Measurements from ENCODE around the gene PDE6G.
"Not testable (repeated sequence)": the region's sequence is repeated elsewhere in the genome, so short reads cannot be mapped to it uniquely, and the experiment has no call there.

Gene PDE6G

DNA sequence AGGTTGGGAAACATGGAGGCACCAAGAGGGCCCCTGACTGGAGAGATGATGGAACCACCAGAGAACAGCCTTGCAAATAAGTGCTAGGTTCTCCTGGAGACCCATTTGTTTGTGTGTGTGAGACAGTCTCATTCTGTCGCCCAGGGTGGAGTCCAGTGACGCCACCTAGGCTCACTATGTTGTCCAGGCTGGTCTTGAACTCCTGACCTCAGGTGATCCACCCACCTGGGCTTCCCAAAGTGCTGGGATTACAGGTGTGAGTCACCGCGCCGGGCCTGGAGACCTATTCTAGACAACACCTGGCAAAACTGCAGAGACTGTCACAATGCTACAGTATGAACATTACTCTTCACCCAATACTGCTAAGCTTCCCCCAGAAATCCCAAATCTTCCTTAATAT, 20.9 kb downstream of the PDE6G start:
- no peak for DNase-seq (ENCODE audit: low read depth)
- TF ChIP-seq, protein P1, sequence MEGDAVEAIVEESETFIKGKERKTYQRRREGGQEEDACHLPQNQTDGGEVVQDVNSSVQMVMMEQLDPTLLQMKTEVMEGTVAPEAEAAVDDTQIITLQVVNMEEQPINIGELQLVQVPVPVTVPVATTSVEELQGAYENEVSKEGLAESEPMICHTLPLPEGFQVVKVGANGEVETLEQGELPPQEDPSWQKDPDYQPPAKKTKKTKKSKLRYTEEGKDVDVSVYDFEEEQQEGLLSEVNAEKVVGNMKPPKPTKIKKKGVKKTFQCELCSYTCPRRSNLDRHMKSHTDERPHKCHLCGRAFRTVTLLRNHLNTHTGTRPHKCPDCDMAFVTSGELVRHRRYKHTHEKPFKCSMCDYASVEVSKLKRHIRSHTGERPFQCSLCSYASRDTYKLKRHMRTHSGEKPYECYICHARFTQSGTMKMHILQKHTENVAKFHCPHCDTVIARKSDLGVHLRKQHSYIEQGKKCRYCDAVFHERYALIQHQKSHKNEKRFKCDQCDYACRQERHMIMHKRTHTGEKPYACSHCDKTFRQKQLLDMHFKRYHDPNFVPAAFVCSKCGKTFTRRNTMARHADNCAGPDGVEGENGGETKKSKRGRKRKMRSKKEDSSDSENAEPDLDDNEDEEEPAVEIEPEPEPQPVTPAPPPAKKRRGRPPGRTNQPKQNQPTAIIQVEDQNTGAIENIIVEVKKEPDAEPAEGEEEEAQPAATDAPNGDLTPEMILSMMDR (conservative IDR thresholded peaks at IDR 0.05; ENCODE audit: low read depth, low read length) = no peak

DNA sequence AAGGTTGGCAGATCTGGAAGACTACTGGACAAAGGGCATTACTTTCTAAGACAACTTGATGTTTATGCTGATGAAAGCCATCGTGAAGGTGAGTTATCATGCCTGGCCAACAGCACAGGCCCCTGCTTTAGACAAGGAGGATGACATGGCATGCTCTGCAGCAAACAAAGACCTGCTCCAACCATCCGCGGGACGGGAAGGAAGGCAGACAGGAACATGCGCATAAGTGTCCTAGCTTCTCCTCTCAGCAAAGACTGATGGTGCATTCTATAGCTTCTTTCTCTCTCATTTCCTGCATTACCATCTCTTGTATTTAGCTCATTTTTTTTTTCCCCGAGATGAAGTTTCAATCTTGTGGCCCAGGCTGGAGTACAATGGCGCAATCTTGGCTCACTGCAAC, 24.9 kb downstream of the PDE6G start:
- TF ChIP-seq, protein P1 (conservative IDR thresholded peaks at IDR 0.05; ENCODE audit: low read depth, low read length) = no peak
- no peak for DNase-seq (ENCODE audit: low read depth)
- no peak overlapping the region for H3K4me3 ChIP-seq (ENCODE audit: low read length)

More for the DNA sequence above, 20.9 kb downstream of the PDE6G start:
- H3K4me3 ChIP-seq (ENCODE audit: low read length) = peak overlapping the region; percentile 94

DNA sequence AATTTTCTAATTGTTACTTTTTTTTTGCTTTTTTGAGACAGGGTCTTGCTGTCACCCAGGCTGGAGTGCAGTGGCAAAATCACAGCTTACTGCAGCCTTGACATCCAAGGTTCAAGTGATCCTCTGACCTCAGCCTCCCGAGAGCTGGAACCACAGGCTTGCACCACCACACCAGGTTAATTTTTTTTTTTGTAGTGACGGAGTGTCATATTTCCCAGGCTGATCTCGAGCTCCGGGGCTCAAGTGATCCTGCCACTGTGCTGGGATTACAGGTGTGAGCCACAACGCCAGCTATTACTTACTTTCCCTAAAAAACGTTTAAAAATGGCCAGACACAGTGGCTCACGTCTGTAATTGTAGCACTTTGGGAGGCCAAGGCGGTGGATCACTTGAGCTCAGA, 26.1 kb downstream of the PDE6G start:
- H3K4me3 ChIP-seq (ENCODE audit: low read length) = no peak overlapping the region
- no peak for DNase-seq (ENCODE audit: low read depth)
- TF ChIP-seq, protein P1 (conservative IDR thresholded peaks at IDR 0.05; ENCODE audit: low read depth, low read length) = no peak

DNA sequence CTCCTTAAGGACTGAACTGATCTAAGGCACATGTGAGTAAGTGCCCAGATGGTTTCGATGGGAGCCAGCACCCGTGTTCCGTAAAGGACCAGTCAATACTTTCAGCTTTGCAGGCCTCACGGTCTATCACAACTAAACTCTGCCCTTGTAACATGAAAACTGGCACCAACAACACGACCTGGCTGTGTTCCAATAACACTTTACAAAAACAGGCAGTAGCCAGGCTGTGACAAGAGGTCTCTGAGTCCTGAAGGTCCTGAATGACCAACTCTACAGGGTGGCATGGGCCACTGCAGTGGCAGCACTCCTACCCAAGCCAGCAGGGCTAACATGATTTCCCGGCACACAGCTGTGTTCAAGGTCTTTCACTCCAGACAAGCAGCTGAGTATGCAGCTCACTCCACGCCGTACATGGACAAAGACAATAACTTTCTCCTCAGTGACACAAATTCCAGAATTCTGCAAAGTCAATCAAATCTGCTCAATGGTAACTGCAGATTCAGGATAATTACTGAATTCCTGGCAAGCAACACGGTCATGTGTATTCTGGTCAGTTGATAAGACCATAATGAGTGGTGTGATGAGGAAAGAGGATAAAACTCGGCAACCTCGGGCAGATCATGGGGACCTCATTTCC, 34.7 kb downstream of the PDE6G start:
- peak; percentile 72 for DNase-seq (ENCODE audit: low read depth)
- TF ChIP-seq, protein P1 (conservative IDR thresholded peaks at IDR 0.05; ENCODE audit: low read depth, low read length) = no peak
- no peak overlapping the region for H3K4me3 ChIP-seq (ENCODE audit: low read length)

DNA sequence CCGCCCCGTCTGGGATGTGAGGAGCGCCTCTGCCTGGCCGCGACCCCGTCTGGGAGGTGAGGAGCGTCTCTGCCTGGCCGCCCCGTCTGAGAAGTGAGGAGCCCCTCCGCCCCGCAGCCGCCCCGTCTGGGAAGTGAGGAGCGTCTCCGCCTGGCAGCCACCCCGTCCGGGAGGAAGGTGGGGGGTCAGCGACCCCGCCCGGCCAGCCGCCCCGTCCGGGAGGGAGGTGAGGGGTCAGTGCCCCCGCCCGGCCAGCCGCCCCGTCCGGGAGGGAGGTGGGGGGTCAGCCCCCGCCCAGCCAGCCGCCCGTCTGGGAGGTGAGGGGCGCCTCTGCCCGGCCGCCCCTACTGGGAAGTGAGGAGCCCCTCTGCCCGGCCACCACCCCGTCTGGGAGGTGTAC, 38.0 kb downstream of the PDE6G start:
- not testable (repeated sequence) for DNase-seq (ENCODE audit: low read depth); H3K4me3 ChIP-seq (ENCODE audit: low read length)

DNA sequence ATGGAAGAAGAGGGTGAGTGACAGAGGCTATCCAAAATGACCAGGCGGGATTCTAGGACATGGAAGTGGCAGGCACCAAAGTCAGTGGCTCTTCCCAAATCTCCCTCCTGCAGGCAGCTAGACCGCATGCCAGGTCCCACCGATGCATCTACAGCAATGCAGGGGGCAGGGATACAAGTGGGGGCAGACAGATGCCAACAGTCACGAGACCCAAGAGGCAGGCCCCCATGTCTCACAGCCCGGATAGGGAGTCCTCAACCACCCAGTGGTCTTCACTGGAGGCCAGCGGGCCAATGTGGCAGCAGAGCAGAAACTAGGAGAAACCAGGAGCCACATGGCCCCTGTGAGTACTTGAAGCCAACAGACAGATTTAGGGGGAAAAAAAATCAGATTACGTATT, 39.5 kb downstream of the PDE6G start:
- TF ChIP-seq, protein P1 (conservative IDR thresholded peaks at IDR 0.05; ENCODE audit: low read depth, low read length) = no peak
- no peak for DNase-seq (ENCODE audit: low read depth)
- no peak overlapping the region for H3K4me3 ChIP-seq (ENCODE audit: low read length)

DNA sequence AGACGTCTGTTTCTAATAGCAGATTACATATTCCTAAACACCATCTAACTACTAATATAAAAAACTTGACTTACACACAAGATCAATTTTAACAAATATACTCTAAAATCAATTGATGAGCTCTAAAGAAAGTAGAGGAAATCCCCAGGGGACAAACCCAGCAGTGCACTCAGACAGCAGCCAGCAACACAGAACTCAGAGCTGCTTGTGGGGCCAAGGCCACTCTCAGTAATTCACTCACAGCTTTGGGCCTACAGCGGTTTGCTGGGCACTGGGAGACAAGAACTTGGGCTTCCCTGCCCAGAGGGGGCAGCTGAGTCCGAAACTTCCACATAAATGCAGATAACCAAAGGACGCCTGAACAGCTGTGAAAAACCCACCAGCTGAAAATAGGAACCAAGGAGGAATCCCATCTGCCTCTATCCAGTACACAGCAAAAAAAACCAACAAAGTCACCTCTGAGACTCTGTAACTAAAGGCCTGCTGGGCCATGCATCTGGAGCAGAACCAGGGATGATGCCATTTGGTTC, 40.9 kb downstream of the PDE6G start:
- no peak for DNase-seq (ENCODE audit: low read depth)
- no peak overlapping the region for H3K4me3 ChIP-seq (ENCODE audit: low read length)
- TF ChIP-seq, protein P1 (conservative IDR thresholded peaks at IDR 0.05; ENCODE audit: low read depth, low read length) = no peak
